ENCODE data around the gene PPM1K.

Gene PPM1K

GRCh38 chr4:88246600-88246999 is 37.8 kb downstream of the PPM1K start:
- Histone ChIP-seq H3K27ac (ENCODE audit: low read length, poor library complexity, severe bottlenecking) (no peak overlapping the region), H2BK12ac (ENCODE audit: low read length in 2 of 2) (no peak overlapping the region), H3K23ac (ENCODE audit: low read length in 2 of 2) (no peak overlapping the region), H2BK15ac (ENCODE audit: low read depth, poor library complexity, severe bottlenecking) (no peak overlapping the region), H3K4me1 (ENCODE audit: control insufficient read depth, insufficient read depth, low read depth, low read length) (peaks cover 4% of the 10 kb centered on the region), H3K4me2 (ENCODE audit: low read length, poor library complexity, severe bottlenecking) (no peak overlapping the region), H3K18ac (ENCODE audit: low read depth in 1 of 2, low read length in 2 of 2) (no peak overlapping the region), H3K36me3 (ENCODE audit: control insufficient read depth in 1 of 2, insufficient read depth in 2 of 2, low read depth in 1 of 2, low read length in 2 of 2) (no peaks in the 10 kb centered on the region), H3K9me3 (ENCODE audit: control insufficient read depth, low read length) (no peaks in the 10 kb centered on the region), H3K9ac (ENCODE audit: low read length) (no peak overlapping the region), H3K4ac (ENCODE audit: low read depth in 1 of 2, low read length in 2 of 2) (no peak overlapping the region), H4K8ac (ENCODE audit: low read length) (no peak overlapping the region), H3K14ac (ENCODE audit: low read length in 2 of 2) (no peak overlapping the region), H2AK5ac (ENCODE audit: low read length, severe bottlenecking) (no peak overlapping the region), H4K91ac (ENCODE audit: low read length) (no peak overlapping the region), H2BK5ac (ENCODE audit: low read depth, low read length, poor library complexity, severe bottlenecking) (no peak overlapping the region), H2BK120ac (ENCODE audit: low read depth, low read length) (no peak overlapping the region), H3K4me3 (ENCODE audit: insufficient read depth in 1 of 2, low read depth in 1 of 2, low read length in 2 of 2) (no peak overlapping the region), H2AFZ (ENCODE audit: low read depth, low read length) (no peak overlapping the region), H3K79me1 (replicated peaks; ENCODE audit: low read length, poor library complexity, severe bottlenecking) (no peaks in the 10 kb centered on the region), H3K27me3 (ENCODE audit: control insufficient read depth in 1 of 2, insufficient read depth in 1 of 2, low read length in 2 of 2) (no peaks in the 10 kb centered on the region)
- 71% methylated on average over 2 of the region's 2 CpGs for WGBS
- no peak for DNase-seq

GRCh38 chr4:88244816-88245579 is 39.4 kb downstream of the PPM1K start:
- Histone ChIP-seq H3K18ac (ENCODE audit: low read depth in 1 of 2, low read length in 2 of 2) (no peak overlapping the region), H3K27me3 (ENCODE audit: control insufficient read depth in 1 of 2, insufficient read depth in 1 of 2, low read length in 2 of 2) (no peaks in the 10 kb centered on the region), H3K79me1 (replicated peaks; ENCODE audit: low read length, poor library complexity, severe bottlenecking) (no peaks in the 10 kb centered on the region), H2AFZ (ENCODE audit: low read depth, low read length) (no peak overlapping the region), H3K27ac (ENCODE audit: low read length, poor library complexity, severe bottlenecking) (no peak overlapping the region), H2BK120ac (ENCODE audit: low read depth, low read length) (no peak overlapping the region), H2BK5ac (ENCODE audit: low read depth, low read length, poor library complexity, severe bottlenecking) (no peak overlapping the region), H3K4me2 (ENCODE audit: low read length, poor library complexity, severe bottlenecking) (no peak overlapping the region), H3K9me3 (ENCODE audit: control insufficient read depth, low read length) (no peaks in the 10 kb centered on the region), H2AK5ac (ENCODE audit: low read length, severe bottlenecking) (no peak overlapping the region), H3K36me3 (ENCODE audit: control insufficient read depth in 1 of 2, insufficient read depth in 2 of 2, low read depth in 1 of 2, low read length in 2 of 2) (no peaks in the 10 kb centered on the region), H2BK12ac (ENCODE audit: low read length in 2 of 2) (no peak overlapping the region), H3K4me3 (ENCODE audit: insufficient read depth in 1 of 2, low read depth in 1 of 2, low read length in 2 of 2) (no peak overlapping the region), H3K14ac (ENCODE audit: low read length in 2 of 2) (no peak overlapping the region), H3K9ac (ENCODE audit: low read length) (no peak overlapping the region), H4K91ac (ENCODE audit: low read length) (no peak overlapping the region), H2BK15ac (ENCODE audit: low read depth, poor library complexity, severe bottlenecking) (no peak overlapping the region), H3K4me1 (ENCODE audit: control insufficient read depth, insufficient read depth, low read depth, low read length) (peaks cover 3% of the 10 kb centered on the region), H4K8ac (ENCODE audit: low read length) (no peak overlapping the region), H3K4ac (ENCODE audit: low read depth in 1 of 2, low read length in 2 of 2) (no peak overlapping the region), H3K23ac (ENCODE audit: low read length in 2 of 2) (no peak overlapping the region)
- no peak for DNase-seq
- WGBS, result 86% methylated on average over 15 of the region's 17 CpGs

GRCh38 chr4:88244056-88244455 is 40.3 kb downstream of the PPM1K start:
- Histone ChIP-seq H2AFZ (ENCODE audit: low read depth, low read length) (no peak overlapping the region), H3K27ac (ENCODE audit: low read length, poor library complexity, severe bottlenecking) (no peak overlapping the region), H2BK12ac (ENCODE audit: low read length in 2 of 2) (no peak overlapping the region), H2BK120ac (ENCODE audit: low read depth, low read length) (no peak overlapping the region), H3K4me3 (ENCODE audit: insufficient read depth in 1 of 2, low read depth in 1 of 2, low read length in 2 of 2) (no peak overlapping the region), H2BK15ac (ENCODE audit: low read depth, poor library complexity, severe bottlenecking) (no peak overlapping the region), H3K4me1 (ENCODE audit: control insufficient read depth, insufficient read depth, low read depth, low read length) (peaks cover under 1% of the 10 kb centered on the region), H3K9me3 (ENCODE audit: control insufficient read depth, low read length) (no peaks in the 10 kb centered on the region), H3K18ac (ENCODE audit: low read depth in 1 of 2, low read length in 2 of 2) (no peak overlapping the region), H3K79me1 (replicated peaks; ENCODE audit: low read length, poor library complexity, severe bottlenecking) (no peaks in the 10 kb centered on the region), H2AK5ac (ENCODE audit: low read length, severe bottlenecking) (no peak overlapping the region), H3K4ac (ENCODE audit: low read depth in 1 of 2, low read length in 2 of 2) (no peak overlapping the region), H3K4me2 (ENCODE audit: low read length, poor library complexity, severe bottlenecking) (no peak overlapping the region), H4K91ac (ENCODE audit: low read length) (no peak overlapping the region), H3K23ac (ENCODE audit: low read length in 2 of 2) (no peak overlapping the region), H3K9ac (ENCODE audit: low read length) (no peak overlapping the region), H3K14ac (ENCODE audit: low read length in 2 of 2) (no peak overlapping the region), H4K8ac (ENCODE audit: low read length) (no peak overlapping the region), H2BK5ac (ENCODE audit: low read depth, low read length, poor library complexity, severe bottlenecking) (no peak overlapping the region), H3K27me3 (ENCODE audit: control insufficient read depth in 1 of 2, insufficient read depth in 1 of 2, low read length in 2 of 2) (no peaks in the 10 kb centered on the region), H3K36me3 (ENCODE audit: control insufficient read depth in 1 of 2, insufficient read depth in 2 of 2, low read depth in 1 of 2, low read length in 2 of 2) (no peaks in the 10 kb centered on the region)
- WGBS, result 85% methylated on average over 11 of the region's 13 CpGs
- no peak for DNase-seq

- WGBS, result 100% methylated on average over 1 of the region's 1 CpG
- DNase-seq, result no peak
- H2BK120ac ChIP-seq (ENCODE audit: low read depth, low read length), result no peak overlapping the region
- H2BK5ac ChIP-seq (ENCODE audit: low read depth, low read length, poor library complexity, severe bottlenecking), result no peak overlapping the region
- H3K4ac ChIP-seq (ENCODE audit: low read depth in 1 of 2, low read length in 2 of 2), result no peak overlapping the region
- no peak overlapping the region for H3K4me2 ChIP-seq (ENCODE audit: low read length, poor library complexity, severe bottlenecking)
- H3K23ac ChIP-seq (ENCODE audit: low read length in 2 of 2), result no peak overlapping the region
- no peak overlapping the region for H4K91ac ChIP-seq (ENCODE audit: low read length)
- no peaks in the 10 kb centered on the region for H3K36me3 ChIP-seq (ENCODE audit: control insufficient read depth in 1 of 2, insufficient read depth in 2 of 2, low read depth in 1 of 2, low read length in 2 of 2)
- no peak overlapping the region for H3K18ac ChIP-seq (ENCODE audit: low read depth in 1 of 2, low read length in 2 of 2)
- H3K27me3 ChIP-seq (ENCODE audit: control insufficient read depth in 1 of 2, insufficient read depth in 1 of 2, low read length in 2 of 2), result no peaks in the 10 kb centered on the region
- H3K4me1 ChIP-seq (ENCODE audit: control insufficient read depth, insufficient read depth, low read depth, low read length), result no peaks in the 10 kb centered on the region
- no peak overlapping the region for H3K14ac ChIP-seq (ENCODE audit: low read length in 2 of 2)
- no peak overlapping the region for H2BK15ac ChIP-seq (ENCODE audit: low read depth, poor library complexity, severe bottlenecking)
- no peak overlapping the region for H2AK5ac ChIP-seq (ENCODE audit: low read length, severe bottlenecking)
- H3K9ac ChIP-seq (ENCODE audit: low read length), result no peak overlapping the region
- H3K9me3 ChIP-seq (ENCODE audit: control insufficient read depth, low read length), result peaks cover 11% of the 10 kb centered on the region
- H3K79me1 ChIP-seq (replicated peaks; ENCODE audit: low read length, poor library complexity, severe bottlenecking), result no peaks in the 10 kb centered on the region
- H4K8ac ChIP-seq (ENCODE audit: low read length), result no peak overlapping the region
- H3K4me3 ChIP-seq (ENCODE audit: insufficient read depth in 1 of 2, low read depth in 1 of 2, low read length in 2 of 2), result no peak overlapping the region
- no peak overlapping the region for H3K27ac ChIP-seq (ENCODE audit: low read length, poor library complexity, severe bottlenecking)
- H2BK12ac ChIP-seq (ENCODE audit: low read length in 2 of 2), result no peak overlapping the region
- H2AFZ ChIP-seq (ENCODE audit: low read depth, low read length), result no peak overlapping the region
Measured at GRCh38 chr4:88242144-88242543, 42.2 kb downstream of the PPM1K start.
